HepG2 (cell line): ENCODE results near the gene DOC2A. TPM values are rescaled to one million over a fixed set of nuclear protein-coding genes. Genes with fewer than 3 reads are reported as not detected.

ENCODE experiments used
- ATAC-seq: fragments of 200-7000 bp; cut with Tn5 transposase; 3 replicates; pipeline ENCODE4 v1.9.1; 2020; ENCODE audit warnings: mild to moderate bottlenecking, moderate library complexity
- BruUV-seq: library from RNA; stranded (reverse); fragments of 400-500 nt; replicated peaks from 2 replicates; lab custom pipeline; 2021; lab: Mats Ljungman, UMichigan
- CTCF ChIA-PET: fragments of 300-600 bp; formaldehyde crosslinking; extraction: SDS; loops from one replicate; lab custom pipeline; 2021; ENCODE audit warnings: low total read pairs, inconsistent platforms, low intra/inter-chr PET ratio; lab: Yijun Ruan, JAX
- POLR2A ChIA-PET: fragments of 350-600 bp; sonication (Branson Sonifier 250); formaldehyde crosslinking; loops from one replicate; lab custom pipeline; 2020; ENCODE audit warnings: antibody characterized with exemption, inconsistent platforms; lab: Yijun Ruan, JAX
- DNase-seq: peaks from one replicate; pipeline ENCODE4 v3.0.0-alpha.2; 2015; ENCODE audit warnings: low spot score
- FAIRE-seq: peaks from 3 replicates; lab custom pipeline; 2011; peaks lifted over from hg19 to GRCh38; lab: Jason Lieb, UNC
- H2AFZ ChIP-seq: one replicate; pipeline ENCODE4 v1.6.1; 2011; ENCODE audit warnings: low read length, inconsistent platforms
- H3K27ac ChIP-seq: fragments of 300-600 bp; 3 replicates; pipeline ENCODE4 v1.8.0; 2011; ENCODE audit warnings: mixed run types, mild to moderate bottlenecking, mixed read lengths, low read length, inconsistent platforms; ENCODE audit not compliant: insufficient read depth; ENCODE audit errors: extremely low read length
- H3K27me3 ChIP-seq, 2 experiments: fragments of 200-600 bp in 1 of 2; 2 replicates in 1 of 2; 3 replicates in 1 of 2; pipeline versions ENCODE4 v1.6.0 to v1.8.0; 2011; ENCODE audit warnings: low read length in 2 of 2, mild to moderate bottlenecking in 2 of 2, moderate library complexity in 2 of 2, inconsistent platforms in 1 of 2; ENCODE audit not compliant: insufficient read depth in 2 of 2, control insufficient read depth in 1 of 2
- H3K36me3 ChIP-seq, 2 experiments: fragments of 200-600 bp in 1 of 2; replicated peaks in 1 of 2; 2 replicates in 1 of 2; 3 replicates in 1 of 2; pipeline versions ENCODE4 v1.5.1 to v1.8.0; 2011; ENCODE audit warnings: low read length in 2 of 2, inconsistent platforms in 1 of 2; ENCODE audit not compliant: insufficient read depth in 2 of 2, control insufficient read depth in 1 of 2
- H3K4me1 ChIP-seq: 2 replicates; pipeline ENCODE4 v1.5.1; 2012; ENCODE audit warnings: low read length, inconsistent platforms; ENCODE audit not compliant: insufficient read depth
- H3K4me2 ChIP-seq: 2 replicates; pipeline ENCODE4 v1.6.0; 2011; ENCODE audit warnings: low read depth, low read length, inconsistent platforms
- H3K4me3 ChIP-seq, 3 experiments: fragments of 200-600 bp in 1 of 3; sonication (generic), shearing (Covaris generic) in 1 of 3; replicated peaks in 1 of 3; 2 replicates each; pipeline ENCODE4 v1.5.1; 2011 to 2016; ENCODE audit warnings: low read length in 3 of 3, inconsistent platforms in 2 of 3, low read depth in 2 of 3, mild to moderate bottlenecking in 2 of 3, control low read depth in 1 of 3, mixed read lengths in 1 of 3; ENCODE audit not compliant: insufficient read depth in 1 of 3
- H3K79me2 ChIP-seq: one replicate; pipeline ENCODE4 v1.6.1; 2011; ENCODE audit warnings: low read length, inconsistent platforms; ENCODE audit not compliant: insufficient read depth
- H3K9ac ChIP-seq: 2 replicates; pipeline ENCODE4 v1.6.0; 2011; ENCODE audit warnings: mild to moderate bottlenecking, low read depth, low read length, inconsistent platforms; ENCODE audit not compliant: insufficient read depth
- H3K9me3 ChIP-seq: 2 replicates; pipeline ENCODE4 v1.5.1; 2012; ENCODE audit warnings: mild to moderate bottlenecking, low read length
- H4K20me1 ChIP-seq: 2 replicates; pipeline ENCODE4 v1.6.0; 2011; ENCODE audit warnings: inconsistent platforms, mild to moderate bottlenecking, low read length, moderate library complexity; ENCODE audit not compliant: insufficient read depth
- CEBPG ChIP-seq: IDR thresholded peaks from 2 replicates; pipeline ENCODE4 v1.6.1; 2016
- CERS6 ChIP-seq: sonication (generic); formaldehyde crosslinking; IDR thresholded peaks from 2 replicates; pipeline ENCODE4 v1.5.0; 2020; ENCODE audit warnings: missing genetic modification reagents
- ETS1 ChIP-seq: sonication (generic); formaldehyde crosslinking; IDR thresholded peaks from 2 replicates; pipeline ENCODE4 v1.4.0; 2020; ENCODE audit warnings: missing genetic modification reagents
- GTF3A ChIP-seq: sonication (generic); formaldehyde crosslinking; conservative IDR thresholded peaks from 2 replicates; pipeline ENCODE4 v1.4.0; 2020; ENCODE audit warnings: mild to moderate bottlenecking, missing genetic modification reagents
- HNF1A ChIP-seq, 2 experiments: sonication (generic) in 1 of 2; formaldehyde crosslinking in 1 of 2; IDR thresholded peaks; 2 replicates each; pipeline versions ENCODE4 v1.4.0 to v1.6.1; 2016 to 2020; ENCODE audit warnings: borderline replicate concordance in 1 of 2, low read depth in 1 of 2, mild to moderate bottlenecking in 1 of 2, missing genetic modification reagents in 1 of 2
- NR1H2 ChIP-seq: sonication (generic); formaldehyde crosslinking; IDR thresholded peaks from 2 replicates; pipeline ENCODE4 v1.8.1; 2022; ENCODE audit warnings: low read depth, missing genetic modification reagents, borderline replicate concordance
- TEF ChIP-seq: sonication (generic); formaldehyde crosslinking; IDR thresholded peaks from 2 replicates; pipeline ENCODE4 v1.5.0; 2020; ENCODE audit warnings: missing genetic modification reagents
- ZBTB3 ChIP-seq: sonication (generic); formaldehyde crosslinking; IDR thresholded peaks from 2 replicates; pipeline ENCODE4 v1.4.0; 2020; ENCODE audit warnings: low read depth, mild to moderate bottlenecking, moderate library complexity, missing genetic modification reagents, borderline replicate concordance
- ZFP36 ChIP-seq: fragments of 150-350 bp; IDR thresholded peaks from 2 replicates; pipeline ENCODE4 v1.6.1; 2018; ENCODE audit warnings: borderline replicate concordance, low read length, low read depth; ENCODE audit not compliant: partially characterized antibody
- ZNF143 ChIP-seq: sonication (generic); formaldehyde crosslinking; IDR thresholded peaks from 2 replicates; pipeline ENCODE4 v1.4.0; 2020; ENCODE audit warnings: missing genetic modification reagents
- ZNF383 ChIP-seq: sonication (generic); formaldehyde crosslinking; IDR thresholded peaks from 2 replicates; pipeline ENCODE4 v1.4.0; 2020; ENCODE audit warnings: missing genetic modification reagents, mild to moderate bottlenecking, borderline replicate concordance
- ZNF605 ChIP-seq: sonication (generic); formaldehyde crosslinking; IDR thresholded peaks from 2 replicates; pipeline ENCODE4 v1.8.0; 2022; ENCODE audit warnings: mild to moderate bottlenecking, missing genetic modification reagents
- ZNF761 ChIP-seq: sonication (generic); formaldehyde crosslinking; conservative IDR thresholded peaks from 2 replicates; pipeline ENCODE4 v1.4.0; 2020; ENCODE audit warnings: mild to moderate bottlenecking, missing genetic modification reagents
- ZNF776 ChIP-seq: sonication (generic); formaldehyde crosslinking; IDR thresholded peaks from 2 replicates; pipeline ENCODE4 v1.4.0; 2020; ENCODE audit warnings: mild to moderate bottlenecking, missing genetic modification reagents
- ZNF883 ChIP-seq: sonication (generic); formaldehyde crosslinking; IDR thresholded peaks from 2 replicates; pipeline ENCODE4 v1.5.1; 2020; ENCODE audit warnings: mild to moderate bottlenecking, missing genetic modification reagents; ENCODE audit errors: not compliant biosample characterization
- ZSCAN21 ChIP-seq: sonication (generic); formaldehyde crosslinking; IDR thresholded peaks from 2 replicates; pipeline ENCODE4 v1.8.0; 2022; ENCODE audit warnings: mild to moderate bottlenecking, missing genetic modification reagents, moderate library complexity, borderline replicate concordance
- WGBS: methylation state at CpG from one replicate; pipeline ENCODE4 v1.1.6; 2017; ENCODE audit warnings: low lambda C conversion rate; 5-methylcytosine and 5-hydroxymethylcytosine counted together
- in situ Hi-C: cut with HindIII; loops from 2 replicates; pipeline ENCODE4 v1.10.0; 2017; ENCODE audit warnings: low pct_unique_long_range_greater_than_20kb; ENCODE audit not compliant: extremely low pct_ligation_motif_present
- intact Hi-C: fragments of 100-400 bp; cut with micrococcal nuclease; formaldehyde crosslinking; loops from one replicate; pipeline ENCODE4 v1.10.0; 2022; ENCODE audit not compliant: unreplicated experiment
- polyA plus RNA-seq, 8 experiments: library from polyadenylated mRNA; depleted of rRNA in 3 of 8; stranded (reverse) in 7 of 8; unstranded in 1 of 8; fragments of >200 nt; fragmentation: Illumina TruSeq in 4 of 8; extraction: Trizol in 4 of 8; gene quantifications; 2 replicates each; pipeline versions ENCODE4 v1.2.1 to v1.2.3, GENCODE V29; 2011 to 2016; ENCODE audit warnings: low read depth in 4 of 8, missing spikeins in 1 of 8, mixed read lengths in 1 of 8; ENCODE audit not compliant: insufficient read depth in 1 of 8
- total RNA-seq, 5 experiments: library from RNA; depleted of rRNA; stranded (reverse); fragments of >200 nt; fragmentation: Illumina TruSeq; extraction: Trizol; gene quantifications; 2 replicates each; pipeline ENCODE4 v1.2.3, GENCODE V29; 2016; ENCODE audit warnings: low read depth in 1 of 5

Gene DOC2A
- total and polyA plus RNA-seq, 2 of the 13 experiments (the other 11 are each of a cell fraction or from before 2014, with no cell fraction given): 0.15 to 0.55 TPM

GRCh38 chr16:30022887-30023286 lies 12.1 kb upstream of the DOC2A start, which contains the start of gene C16orf92 (continued):
- no peak for TF ChIP-seq NR1H2
- TF ChIP-seq ZNF776 (CRISPR knock-in tag): no peak
- TF ChIP-seq CEBPG (CRISPR knock-in tag): no peak
- no peak for TF ChIP-seq ZNF383
- TF ChIP-seq ZNF761 (CRISPR knock-in tag): no peak
- no peak for TF ChIP-seq ETS1 (CRISPR knock-in tag)
- TF ChIP-seq ZNF883 (CRISPR knock-in tag): no peak
- no peak for TF ChIP-seq GTF3A (CRISPR knock-in tag)
- no peak for TF ChIP-seq TEF (CRISPR knock-in tag)

- POLR2A ChIA-PET: no interaction called here
- CTCF ChIA-PET: no interaction called here
- TF ChIP-seq ZNF605 (CRISPR knock-in tag) (no peak), ZFP36 (no peak), CERS6 (CRISPR knock-in tag) (no peak), ZBTB3 (no peak), ZSCAN21 (CRISPR knock-in tag) (no peak), HNF1A (IDR thresholded peaks at IDR 0.05; ENCODE audit: low read depth) (no peak), HNF1A (CRISPR knock-in tag; IDR thresholded peaks at IDR 0.05; ENCODE audit: borderline replicate concordance) (no peak), ZNF143 (no peak)
Observed at GRCh38 chr16:30018731-30019158, 7.9 kb upstream of the DOC2A start.

More at GRCh38 chr16:30018731-30019158, 7.9 kb upstream of the DOC2A start:
- H2AFZ ChIP-seq: no peak overlapping the region
- H3K4me1 ChIP-seq: peaks cover 22% of the 10 kb centered on the region
- H3K36me3 ChIP-seq: no peaks in the 10 kb centered on the region
- intact Hi-C loops (no loop called here), in situ Hi-C loops (no loop called here)
- ATAC-seq: no peak
- peaks cover 6 to 27% of the 10 kb centered on the region in 2 experiments for H3K27me3 ChIP-seq
- WGBS: 27% methylated on average over 4 of the region's 4 CpGs
- H3K4me3 ChIP-seq: no peak overlapping the region
- no TSS peak for BruUV-seq
- no peak for FAIRE-seq
- H4K20me1 ChIP-seq: no peaks in the 10 kb centered on the region
- DNase-seq: no peak
- no peak overlapping the region for H3K4me2 ChIP-seq
- no peak overlapping the region for H3K27ac ChIP-seq
- no peaks in the 10 kb centered on the region for H3K79me2 ChIP-seq
- H3K9ac ChIP-seq: no peak overlapping the region
- no peaks in the 10 kb centered on the region for H3K9me3 ChIP-seq
